VCaP (cell line): Measurements from ENCODE around the gene VGF.
"Not testable (repeated sequence)": the region's sequence is repeated elsewhere in the genome, so short reads cannot be mapped to it uniquely, and the experiment has no call there.

Source experiments
- H3K27ac ChIP-seq: fragments of 450-650 bp; 2 replicates; pipeline ENCODE4 v1.5.1; 2017
- CTCF ChIP-seq: fragments of 450-650 bp; conservative IDR thresholded peaks from 2 replicates; pipeline ENCODE4 v1.5.1; 2017; ENCODE audit warnings: mild to moderate bottlenecking, moderate library complexity

The VGF gene

GRCh38 chr7:101205901-101206664 lies 40.7 kb upstream of the VGF start:
- no peak overlapping the region for H3K27ac ChIP-seq
- TF ChIP-seq CTCF, result no peak

DNA sequence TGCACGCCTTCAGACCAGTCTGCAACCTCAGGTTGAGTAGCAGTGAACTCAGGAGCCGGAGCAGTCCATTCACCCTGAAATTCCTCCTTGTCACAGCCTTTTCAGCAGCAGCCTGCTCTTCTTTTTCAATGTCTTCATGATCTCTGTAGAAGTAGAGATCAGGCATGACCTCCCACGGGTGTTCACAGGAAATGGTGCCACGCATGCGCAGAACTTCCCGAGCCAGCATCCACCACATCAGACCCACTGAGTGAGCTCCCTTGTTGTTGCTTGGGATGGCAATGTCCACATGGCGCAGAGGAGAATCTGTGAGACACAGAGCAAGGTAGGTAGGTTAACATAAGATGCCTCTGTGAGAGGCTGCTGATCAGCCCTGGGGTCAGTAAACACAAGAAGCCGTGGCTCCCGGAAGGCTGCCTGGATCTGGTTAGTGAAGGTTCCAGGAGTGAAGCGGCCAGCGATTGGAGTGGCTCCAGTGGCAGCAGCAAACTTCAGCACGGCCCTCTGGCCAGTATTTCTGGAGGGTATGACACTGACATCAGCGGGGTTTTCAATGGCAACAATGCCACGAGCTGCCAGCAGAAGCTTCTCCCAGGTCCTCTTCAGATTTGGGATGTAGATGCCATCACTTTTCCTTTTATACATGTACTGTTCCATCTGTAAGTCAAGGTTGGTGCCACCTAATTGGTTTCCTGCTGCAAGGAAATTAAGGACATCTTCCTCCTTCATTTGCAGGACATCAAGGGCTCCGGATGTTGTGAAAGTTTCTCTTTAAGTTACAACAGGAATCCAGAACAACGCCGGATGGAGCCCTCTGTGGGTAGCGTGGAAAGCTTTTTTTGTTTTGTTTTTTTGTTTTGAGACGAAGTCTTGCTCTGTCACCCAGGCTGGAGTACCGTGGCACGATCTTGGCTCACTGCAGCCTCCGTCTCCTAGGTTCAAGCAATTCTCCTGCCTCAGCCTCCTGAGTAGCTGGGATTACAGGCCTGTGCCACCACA lies 38.7 kb upstream of the VGF start:
- H3K27ac ChIP-seq, result not testable (repeated sequence)

DNA sequence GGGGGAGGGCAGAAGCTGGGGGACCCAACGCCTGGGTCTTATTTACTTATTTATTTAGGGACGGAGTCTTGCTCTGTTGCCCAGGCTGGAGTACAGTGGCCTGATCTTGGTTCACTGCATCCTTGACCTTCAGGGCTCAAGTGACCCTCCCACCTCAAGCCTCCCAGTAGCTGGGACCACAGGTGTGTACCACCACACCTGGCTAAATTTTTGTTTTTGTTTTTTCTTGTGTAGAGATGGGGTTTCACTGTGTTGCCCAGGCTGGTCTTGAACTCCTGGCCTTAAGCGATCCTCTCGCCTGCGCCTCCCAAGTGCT lies 37.2 kb upstream of the VGF start:
- no peak overlapping the region for H3K27ac ChIP-seq
- no peak for TF ChIP-seq CTCF

DNA sequence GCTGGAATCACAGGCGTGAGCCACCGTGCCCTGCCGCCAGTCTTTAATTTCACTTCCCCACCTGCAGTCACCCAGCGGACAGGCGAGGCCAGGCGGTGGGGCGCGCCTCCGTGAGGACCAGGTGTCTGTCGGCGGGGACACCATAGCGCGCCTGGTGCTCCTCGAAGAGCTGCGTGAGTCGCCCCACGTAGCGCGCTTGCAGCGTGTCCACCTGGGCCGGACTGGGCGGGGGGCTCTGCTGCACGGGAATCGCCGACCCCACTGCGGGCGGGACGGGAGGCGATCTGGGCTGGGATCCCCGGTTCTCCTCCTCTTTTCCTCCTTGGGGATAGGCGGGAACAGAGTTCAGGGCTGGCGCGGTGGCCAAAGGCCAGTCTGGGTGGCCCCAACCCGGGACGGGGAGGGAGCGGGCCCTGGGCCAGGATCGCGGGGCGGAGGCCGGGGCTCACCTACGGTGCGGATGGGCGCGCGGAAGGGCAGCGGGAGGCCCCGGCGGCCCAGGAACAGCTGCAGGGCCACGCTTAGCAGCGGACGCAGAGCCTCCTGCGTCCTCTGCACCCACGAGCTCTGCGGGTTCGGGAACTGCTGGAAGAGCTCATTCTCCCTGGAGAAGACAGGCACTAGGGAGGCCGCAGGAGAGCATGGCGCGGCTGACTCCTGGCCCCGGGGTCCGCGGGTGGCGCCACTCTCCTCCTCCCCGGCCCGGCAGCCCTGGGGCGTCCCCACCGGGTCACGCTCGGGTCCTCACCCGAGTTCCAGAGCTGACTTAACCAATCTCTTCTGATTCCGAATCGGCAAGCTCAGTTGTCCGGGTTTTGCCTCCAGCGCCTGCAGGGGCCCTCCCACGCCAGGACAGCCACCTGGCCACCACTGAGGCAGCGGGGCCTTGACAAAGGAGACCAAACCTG lies 36.6 kb upstream of the VGF start:
- no peak for TF ChIP-seq CTCF
- H3K27ac ChIP-seq, result no peak overlapping the region

DNA sequence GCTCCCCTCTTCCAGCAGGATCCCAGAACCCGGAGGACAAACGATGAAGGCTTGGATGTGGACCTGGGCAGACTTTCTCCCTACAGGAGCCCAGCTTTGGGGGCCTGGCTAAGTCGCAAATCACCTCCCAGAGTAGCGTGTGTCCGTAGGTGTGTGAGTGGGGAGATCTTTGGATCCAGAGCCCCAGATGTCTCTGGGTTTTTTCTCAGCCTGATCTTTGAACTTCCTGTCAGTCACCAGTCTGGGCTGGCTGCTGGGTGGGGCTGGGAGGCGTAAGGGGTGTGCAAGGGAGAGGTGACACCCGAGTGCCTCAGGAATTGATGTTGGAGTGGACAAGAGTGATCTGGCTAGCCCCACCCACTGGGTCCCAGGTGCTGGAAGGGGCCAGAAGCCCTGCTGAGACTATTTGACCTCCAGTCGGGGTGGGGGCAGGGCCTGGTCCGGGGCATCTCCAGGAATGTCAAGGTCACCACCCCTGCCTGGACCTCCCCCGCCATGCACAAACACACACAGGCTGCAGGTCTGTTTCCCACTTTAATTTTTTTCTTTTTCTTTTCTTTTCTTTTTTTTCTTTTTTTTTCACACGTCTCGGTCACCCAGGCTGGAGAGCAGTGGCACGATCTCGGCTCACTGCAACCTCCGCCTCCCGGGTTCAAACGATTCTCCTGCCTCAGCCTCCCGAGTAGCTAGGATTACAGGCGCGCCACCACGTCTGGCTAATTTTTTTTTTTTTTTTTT lies 35.7 kb upstream of the VGF start, which contains the start of gene MOGAT3:
Gene MOGAT3, minus strand, starts transcription at position 175 of the 738 bp plus-strand sequence. CDS start 182 bp downstream, outside the sequence.
- H3K27ac ChIP-seq, result no peak within 1 kb of the TSS
- no peak for TF ChIP-seq CTCF

GRCh38 chr7:101200504-101200861 lies 35.1 kb upstream of the VGF start:
- no peak for TF ChIP-seq CTCF
- no peak overlapping the region for H3K27ac ChIP-seq

- H3K27ac ChIP-seq, result not testable (repeated sequence)
Measured at GRCh38 chr7:101199522-101199921, 34.2 kb upstream of the VGF start.
